HEK293 (cell line): ENCODE measurements around the gene ABCG8.

Source experiments
- CTCF ChIA-PET: fragments of 350-600 bp; formaldehyde crosslinking; extraction: SDS; loops from one replicate; lab custom pipeline; 2021; ENCODE audit warnings: antibody characterized with exemption; lab: Yijun Ruan, JAX
- POLR2A ChIA-PET: fragments of 300-600 bp; formaldehyde crosslinking; extraction: SDS; loops from one replicate; lab custom pipeline; 2020; ENCODE audit warnings: antibody characterized with exemption, inconsistent platforms; lab: Yijun Ruan, JAX
- H3K27ac ChIP-seq: fragments of 200-500 bp; sonication (Bioruptor generic); 2 replicates; pipeline ENCODE4 v1.5.1; 2014; ENCODE audit warnings: low read depth, low read length, control low read depth, inconsistent platforms; ENCODE audit errors: extremely low read depth
- H3K36me3 ChIP-seq, 2 experiments: fragments of 200-500 bp in 1 of 2; sonication (Bioruptor generic) in 1 of 2; 1 replicate in 1 of 2; 2 replicates in 1 of 2; pipeline ENCODE4 v1.5.1; 2014 to 2017; ENCODE audit warnings: inconsistent platforms in 2 of 2, low read length in 2 of 2; ENCODE audit not compliant: control insufficient read depth in 2 of 2, insufficient read depth in 1 of 2
- H3K4me1 ChIP-seq: fragments of 200-500 bp; sonication (Bioruptor generic); 2 replicates; pipeline ENCODE4 v1.5.1; 2014; ENCODE audit warnings: mild to moderate bottlenecking, low read length, inconsistent platforms; ENCODE audit not compliant: control insufficient read depth, insufficient read depth
- H3K4me3 ChIP-seq: 2 replicates; pipeline ENCODE4 v1.5.1; 2011; ENCODE audit warnings: low read depth, mild to moderate bottlenecking, control low read depth, low read length, moderate library complexity
- H3K9me3 ChIP-seq: fragments of 200-500 bp; sonication (Bioruptor generic); 2 replicates; pipeline ENCODE4 v1.5.1; 2014; ENCODE audit warnings: low read depth, low read length, inconsistent platforms; ENCODE audit not compliant: control insufficient read depth, insufficient read depth
- INSM2 ChIP-seq: fragments of 450-650 bp; formaldehyde crosslinking; IDR thresholded peaks from 2 replicates; pipeline ENCODE4 v1.5.1; 2016; ENCODE audit warnings: missing biosample characterization, missing genetic modification characterization
- KLF8 ChIP-seq: fragments of 450-650 bp; formaldehyde crosslinking; IDR thresholded peaks from 2 replicates; pipeline ENCODE4 v1.5.1; 2016; ENCODE audit warnings: missing biosample characterization, missing genetic modification characterization
- KLF9 ChIP-seq: fragments of 450-650 bp; formaldehyde crosslinking; IDR thresholded peaks from 2 replicates; pipeline ENCODE4 v1.5.1; 2016; ENCODE audit warnings: missing biosample characterization, missing genetic modification characterization, low read depth
- MYNN ChIP-seq: fragments of 450-650 bp; formaldehyde crosslinking; IDR thresholded peaks from 2 replicates; pipeline ENCODE4 v1.5.1; 2016; ENCODE audit warnings: missing biosample characterization, missing genetic modification characterization, borderline replicate concordance
- ZEB2 ChIP-seq: fragments of 450-650 bp; formaldehyde crosslinking; IDR thresholded peaks from 2 replicates; pipeline ENCODE4 v1.5.1; 2016; ENCODE audit warnings: missing biosample characterization, missing genetic modification characterization
- ZNF114 ChIP-seq: fragments of 450-650 bp; formaldehyde crosslinking; IDR thresholded peaks from 2 replicates; pipeline ENCODE4 v1.5.0; 2017; ENCODE audit warnings: missing biosample characterization, missing genetic modification characterization
- ZNF2 ChIP-seq: fragments of 450-650 bp; formaldehyde crosslinking; IDR thresholded peaks from 2 replicates; pipeline ENCODE4 v1.5.1; 2016; ENCODE audit warnings: missing biosample characterization, missing genetic modification characterization
- ZNF202 ChIP-seq: fragments of 450-650 bp; formaldehyde crosslinking; IDR thresholded peaks from 2 replicates; pipeline ENCODE4 v1.5.1; 2016; ENCODE audit warnings: missing biosample characterization, missing genetic modification characterization, borderline replicate concordance
- ZNF274 ChIP-seq, 2 experiments: fragments of 200-500 bp in 1 of 2; fragments of 450-650 bp in 1 of 2; sonication (Bioruptor generic) in 1 of 2; formaldehyde crosslinking in 1 of 2; IDR thresholded peaks; 2 replicates each; pipeline versions ENCODE4 v1.5.1 to v1.6.1; 2014 to 2016; ENCODE audit warnings: borderline replicate concordance in 1 of 2, inconsistent platforms in 1 of 2, low read length in 1 of 2, missing biosample characterization in 1 of 2, missing genetic modification characterization in 1 of 2
- ZNF350 ChIP-seq: fragments of 450-650 bp; formaldehyde crosslinking; IDR thresholded peaks from 2 replicates; pipeline ENCODE4 v1.5.0; 2017; ENCODE audit warnings: missing biosample characterization, mild to moderate bottlenecking, missing genetic modification characterization
- ZNF37A ChIP-seq: fragments of 450-650 bp; IDR thresholded peaks from 2 replicates; pipeline ENCODE4 v1.5.1; 2018; ENCODE audit warnings: missing biosample characterization, missing genetic modification characterization
- ZNF501 ChIP-seq: fragments of 450-650 bp; formaldehyde crosslinking; IDR thresholded peaks from 2 replicates; pipeline ENCODE4 v1.5.1; 2016; ENCODE audit warnings: missing biosample characterization, missing genetic modification characterization
- ZNF518A ChIP-seq: fragments of 450-650 bp; formaldehyde crosslinking; conservative IDR thresholded peaks from 2 replicates; pipeline ENCODE4 v1.5.1; 2016; ENCODE audit warnings: low read depth, missing biosample characterization, missing genetic modification characterization
- ZNF529 ChIP-seq: fragments of 450-650 bp; formaldehyde crosslinking; IDR thresholded peaks from 2 replicates; pipeline ENCODE4 v1.5.1; 2017; ENCODE audit warnings: missing genetic modification characterization, missing biosample characterization; ENCODE audit not compliant: insufficient replicate concordance
- ZNF558 ChIP-seq: fragments of 450-650 bp; formaldehyde crosslinking; IDR thresholded peaks from 2 replicates; pipeline ENCODE4 v1.5.1; 2016; ENCODE audit warnings: missing biosample characterization, missing genetic modification characterization
- ZNF701 ChIP-seq: fragments of 450-650 bp; formaldehyde crosslinking; IDR thresholded peaks from 2 replicates; pipeline ENCODE4 v1.5.1; 2016; ENCODE audit warnings: missing biosample characterization, missing genetic modification characterization
- TF ChIP-seq, protein P1 (sequence below): fragments of 450-650 bp; formaldehyde crosslinking; IDR thresholded peaks from 2 replicates; pipeline ENCODE4 v1.5.1; 2016; ENCODE audit warnings: missing biosample characterization, missing genetic modification characterization
- TF ChIP-seq, protein P2 (sequence below): fragments of 450-650 bp; formaldehyde crosslinking; IDR thresholded peaks from 2 replicates; pipeline ENCODE4 v1.5.1; 2016; ENCODE audit warnings: missing biosample characterization, missing genetic modification characterization

The ABCG8 gene

DNA sequence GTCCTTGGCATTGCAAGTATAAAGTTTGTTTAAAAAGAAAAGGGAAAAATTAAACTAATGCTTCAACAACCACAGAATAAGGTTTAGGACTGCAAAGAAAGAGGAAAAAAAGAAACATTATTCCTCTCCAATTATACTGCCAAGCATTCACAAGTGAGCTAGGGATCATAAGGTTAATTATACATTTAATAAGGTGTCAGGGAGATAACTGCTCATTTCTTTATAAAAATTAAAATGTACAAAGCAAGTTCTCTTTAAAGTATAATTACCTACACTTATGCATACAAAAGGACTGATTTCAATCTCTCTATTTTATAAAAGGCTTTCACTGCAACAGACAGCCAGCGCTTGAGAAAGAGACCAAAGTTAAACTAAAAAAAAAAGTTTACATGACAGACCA, 58.1 kb downstream of the ABCG8 start:
- no peak overlapping the region for H3K27ac ChIP-seq
- CTCF ChIA-PET, result interaction anchor here (0.6 kb wide), 1 partner anchor 1282 kb away, joined by 5 read pairs; no protein-coding TSS in a partner anchor
- H3K4me3 ChIP-seq, result no peak overlapping the region
- H3K9me3 ChIP-seq, result no peaks in the 10 kb centered on the region
- peaks cover 20% of the 10 kb centered on the region; the same call in 1 of the 2 replicates for H3K4me1 ChIP-seq
- peaks cover 23 to 77% of the 10 kb centered on the region in 2 experiments for H3K36me3 ChIP-seq
- TF ChIP-seq ZNF274 (IDR thresholded peaks at IDR 0.05; ENCODE audit: low read length) (no peak), ZNF274 (tag by site-specific recombination; IDR thresholded peaks at IDR 0.05; ENCODE audit: borderline replicate concordance) (no peak), KLF8 (no peak), ZNF701 (tag by site-specific recombination) (no peak), ZEB2 (tag by site-specific recombination) (no peak), ZNF2 (tag by site-specific recombination) (no peak), ZNF518A (tag by site-specific recombination) (no peak), ZNF202 (no peak)
- POLR2A ChIA-PET, result no interaction called here

GRCh38 chr2:43897492-43897891, 58.7 kb downstream of the ABCG8 start:
- no peak overlapping the region for H3K4me3 ChIP-seq
- H3K36me3 ChIP-seq, result peaks cover 23 to 76% of the 10 kb centered on the region in 2 experiments
- ChIA-PET CTCF (interaction anchor here (0.6 kb wide), 1 partner anchor 1283 kb away, joined by 5 read pairs; no protein-coding TSS in a partner anchor), POLR2A (no interaction called here)
- H3K4me1 ChIP-seq, result peaks cover 20% of the 10 kb centered on the region; the same call in 1 of the 2 replicates
- no peak overlapping the region for H3K27ac ChIP-seq
- H3K9me3 ChIP-seq, result no peaks in the 10 kb centered on the region
- TF ChIP-seq ZNF114 (tag by site-specific recombination), result no peak
- no peak for TF ChIP-seq ZNF37A (tag by site-specific recombination)
- TF ChIP-seq ZNF350 (tag by site-specific recombination), result no peak
- TF ChIP-seq INSM2, result no peak
- TF ChIP-seq ZNF501 (tag by site-specific recombination), result no peak
- no peak for TF ChIP-seq ZNF558 (tag by site-specific recombination)
- TF ChIP-seq, protein P1, sequence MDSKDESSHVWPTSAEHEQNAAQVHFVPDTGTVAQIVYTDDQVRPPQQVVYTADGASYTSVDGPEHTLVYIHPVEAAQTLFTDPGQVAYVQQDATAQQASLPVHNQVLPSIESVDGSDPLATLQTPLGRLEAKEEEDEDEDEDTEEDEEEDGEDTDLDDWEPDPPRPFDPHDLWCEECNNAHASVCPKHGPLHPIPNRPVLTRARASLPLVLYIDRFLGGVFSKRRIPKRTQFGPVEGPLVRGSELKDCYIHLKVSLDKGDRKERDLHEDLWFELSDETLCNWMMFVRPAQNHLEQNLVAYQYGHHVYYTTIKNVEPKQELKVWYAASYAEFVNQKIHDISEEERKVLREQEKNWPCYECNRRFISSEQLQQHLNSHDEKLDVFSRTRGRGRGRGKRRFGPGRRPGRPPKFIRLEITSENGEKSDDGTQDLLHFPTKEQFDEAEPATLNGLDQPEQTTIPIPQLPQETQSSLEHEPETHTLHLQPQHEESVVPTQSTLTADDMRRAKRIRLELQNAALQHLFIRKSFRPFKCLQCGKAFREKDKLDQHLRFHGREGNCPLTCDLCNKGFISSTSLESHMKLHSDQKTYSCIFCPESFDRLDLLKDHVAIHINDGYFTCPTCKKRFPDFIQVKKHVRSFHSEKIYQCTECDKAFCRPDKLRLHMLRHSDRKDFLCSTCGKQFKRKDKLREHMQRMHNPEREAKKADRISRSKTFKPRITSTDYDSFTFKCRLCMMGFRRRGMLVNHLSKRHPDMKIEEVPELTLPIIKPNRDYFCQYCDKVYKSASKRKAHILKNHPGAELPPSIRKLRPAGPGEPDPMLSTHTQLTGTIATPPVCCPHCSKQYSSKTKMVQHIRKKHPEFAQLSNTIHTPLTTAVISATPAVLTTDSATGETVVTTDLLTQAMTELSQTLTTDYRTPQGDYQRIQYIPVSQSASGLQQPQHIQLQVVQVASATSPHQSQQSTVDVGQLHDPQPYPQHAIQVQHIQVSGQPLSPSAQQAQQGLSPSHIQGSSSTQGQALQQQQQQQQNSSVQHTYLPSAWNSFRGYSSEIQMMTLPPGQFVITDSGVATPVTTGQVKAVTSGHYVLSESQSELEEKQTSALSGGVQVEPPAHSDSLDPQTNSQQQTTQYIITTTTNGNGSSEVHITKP (tag by site-specific recombination), result no peak
- no peak for TF ChIP-seq ZNF274 (IDR thresholded peaks at IDR 0.05; ENCODE audit: low read length)
- TF ChIP-seq ZNF274 (tag by site-specific recombination; IDR thresholded peaks at IDR 0.05; ENCODE audit: borderline replicate concordance), result no peak
- TF ChIP-seq ZNF529 (tag by site-specific recombination), result no peak
- TF ChIP-seq MYNN (tag by site-specific recombination), result no peak
- TF ChIP-seq, protein P2, sequence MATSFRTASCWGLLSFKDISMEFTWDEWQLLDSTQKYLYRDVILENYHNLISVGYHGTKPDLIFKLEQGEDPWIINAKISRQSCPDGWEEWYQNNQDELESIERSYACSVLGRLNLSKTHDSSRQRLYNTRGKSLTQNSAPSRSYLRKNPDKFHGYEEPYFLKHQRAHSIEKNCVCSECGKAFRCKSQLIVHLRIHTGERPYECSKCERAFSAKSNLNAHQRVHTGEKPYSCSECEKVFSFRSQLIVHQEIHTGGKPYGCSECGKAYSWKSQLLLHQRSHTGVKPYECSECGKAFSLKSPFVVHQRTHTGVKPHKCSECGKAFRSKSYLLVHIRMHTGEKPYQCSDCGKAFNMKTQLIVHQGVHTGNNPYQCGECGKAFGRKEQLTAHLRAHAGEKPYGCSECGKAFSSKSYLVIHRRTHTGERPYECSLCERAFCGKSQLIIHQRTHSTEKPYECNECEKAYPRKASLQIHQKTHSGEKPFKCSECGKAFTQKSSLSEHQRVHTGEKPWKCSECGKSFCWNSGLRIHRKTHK (tag by site-specific recombination), result no peak
- no peak for TF ChIP-seq KLF9 (tag by site-specific recombination)
